Neural cell (in vitro differentiated cells): Measurements from ENCODE around the gene CPNE4. TPM values are rescaled to one million over a fixed set of nuclear protein-coding genes. Genes with fewer than 3 reads are reported as not detected.

ENCODE experiments used
- H2AFZ ChIP-seq: fragments of 200-600, 300-800 bp; sonication (generic), shearing (Covaris generic); 2 replicates; pipeline ENCODE4 v1.6.0; 2014; ENCODE audit warnings: low read depth, mild to moderate bottlenecking, antibody characterized with exemption, low read length, moderate library complexity
- H3F3A ChIP-seq: fragments of 200-600 bp; shearing (Covaris generic); 2 replicates; pipeline ENCODE4 v1.6.1; 2016; ENCODE audit warnings: mild to moderate bottlenecking, moderate library complexity, mixed read lengths, antibody characterized with exemption, low read length; ENCODE audit not compliant: insufficient read depth, poor library complexity, severe bottlenecking
- H3K27ac ChIP-seq: fragments of 200-600, 300-800 bp; sonication (generic), shearing (Covaris generic); 2 replicates; pipeline ENCODE4 v1.5.1; 2014; ENCODE audit warnings: mild to moderate bottlenecking, low read length, moderate library complexity
- H3K27me3 ChIP-seq: fragments of 300-800, 200-600 bp; sonication (generic), shearing (Covaris generic); 2 replicates; pipeline ENCODE4 v1.6.0; 2014; ENCODE audit warnings: mild to moderate bottlenecking, low read depth, low read length, moderate library complexity; ENCODE audit not compliant: insufficient read depth
- H3K36me3 ChIP-seq: fragments of 300-800, 200-600 bp; sonication (generic), shearing (Covaris generic); 2 replicates; pipeline ENCODE4 v1.5.1; 2014; ENCODE audit warnings: mild to moderate bottlenecking, antibody characterized with exemption, low read length, moderate library complexity; ENCODE audit not compliant: insufficient read depth
- H3K4me2 ChIP-seq: fragments of 300-800, 200-600 bp; sonication (generic), shearing (Covaris generic); 2 replicates; pipeline ENCODE4 v1.6.0; 2014; ENCODE audit warnings: mild to moderate bottlenecking, low read length
- H3K4me3 ChIP-seq: fragments of 300-800, 200-600 bp; sonication (generic), shearing (Covaris generic); 2 replicates; pipeline ENCODE4 v1.5.1; 2014; ENCODE audit warnings: mild to moderate bottlenecking, low read length, moderate library complexity
- H3K79me2 ChIP-seq: fragments of 200-600 bp; shearing (Covaris generic); replicated peaks from 2 replicates; pipeline ENCODE4 v1.6.0; 2014; ENCODE audit warnings: mild to moderate bottlenecking, low read length, moderate library complexity; ENCODE audit not compliant: insufficient read depth
- H3K9ac ChIP-seq: fragments of 300-800, 200-600 bp; sonication (generic), shearing (Covaris generic); 2 replicates; pipeline ENCODE4 v1.6.1; 2016; ENCODE audit warnings: mild to moderate bottlenecking, low read length, mixed read lengths
- H3K9me2 ChIP-seq: fragments of 200-600 bp; shearing (Covaris generic); 2 replicates; pipeline ENCODE4 v1.6.1; 2016; ENCODE audit warnings: mild to moderate bottlenecking, low read length, mixed read lengths; ENCODE audit not compliant: insufficient read depth
- H3K9me3 ChIP-seq: fragments of 200-600, 300-800 bp; sonication (generic), shearing (Covaris generic); 2 replicates; pipeline ENCODE4 v1.6.1; 2016; ENCODE audit warnings: mild to moderate bottlenecking, mixed run types, low read length, moderate library complexity, mixed read lengths
- H4K20me1 ChIP-seq: fragments of 200-600 bp; shearing (Covaris generic); 2 replicates; pipeline ENCODE4 v1.6.1; 2016; ENCODE audit warnings: mild to moderate bottlenecking, mixed run types; ENCODE audit not compliant: insufficient read depth
- EP300 ChIP-seq: fragments of 450-650 bp; conservative IDR thresholded peaks from 2 replicates; pipeline ENCODE4 v1.6.1; 2014; ENCODE audit warnings: antibody characterized with exemption, mild to moderate bottlenecking, moderate library complexity; ENCODE audit not compliant: poor library complexity, severe bottlenecking
- EZH2 ChIP-seq: fragments of 200-600, 300-800 bp; shearing (Covaris generic), sonication (generic); IDR thresholded peaks from 2 replicates; pipeline ENCODE4 v1.6.1; 2014; ENCODE audit warnings: antibody characterized with exemption, low read length, borderline replicate concordance, mild to moderate bottlenecking; ENCODE audit not compliant: insufficient read depth, poor library complexity, severe bottlenecking
- MXI1 ChIP-seq: fragments of 450-650 bp; conservative IDR thresholded peaks from 2 replicates; pipeline ENCODE4 v1.6.1; 2014; ENCODE audit warnings: antibody characterized with exemption, mild to moderate bottlenecking; ENCODE audit not compliant: poor library complexity, severe bottlenecking
- POLR2AphosphoS5 ChIP-seq: IDR thresholded peaks from 2 replicates; pipeline ENCODE4 v1.6.1; 2012
- RAD21 ChIP-seq: fragments of 450-650 bp; conservative IDR thresholded peaks from 2 replicates; pipeline ENCODE4 v1.6.1; 2014; ENCODE audit warnings: antibody characterized with exemption, mild to moderate bottlenecking, moderate library complexity
- REST ChIP-seq: IDR thresholded peaks from 2 replicates; pipeline ENCODE4 v1.6.1; 2012; ENCODE audit warnings: borderline replicate concordance
- SMC3 ChIP-seq: fragments of 450-650 bp; conservative IDR thresholded peaks from 2 replicates; pipeline ENCODE4 v1.6.1; 2014; ENCODE audit warnings: antibody characterized with exemption, mild to moderate bottlenecking, moderate library complexity; ENCODE audit not compliant: poor library complexity
- TAF1 ChIP-seq: IDR thresholded peaks from 2 replicates; pipeline ENCODE4 v1.6.1; 2012; ENCODE audit warnings: low read depth
- polyA plus RNA-seq: library from polyadenylated mRNA; depleted of rRNA; stranded (reverse); fragments of >200 nt; gene quantifications from 2 replicates; pipeline ENCODE4 v1.2.3, GENCODE V29; 2014
- TF ChIP-seq, protein P1 (sequence below): fragments of 450-650 bp; IDR thresholded peaks from 2 replicates; pipeline ENCODE4 v1.5.1; 2014; ENCODE audit warnings: antibody characterized with exemption, mild to moderate bottlenecking, moderate library complexity; ENCODE audit not compliant: poor library complexity, severe bottlenecking

Gene CPNE4
- polyA plus RNA-seq, 1 donor from 2014 or later: 0.59 TPM

DNA sequence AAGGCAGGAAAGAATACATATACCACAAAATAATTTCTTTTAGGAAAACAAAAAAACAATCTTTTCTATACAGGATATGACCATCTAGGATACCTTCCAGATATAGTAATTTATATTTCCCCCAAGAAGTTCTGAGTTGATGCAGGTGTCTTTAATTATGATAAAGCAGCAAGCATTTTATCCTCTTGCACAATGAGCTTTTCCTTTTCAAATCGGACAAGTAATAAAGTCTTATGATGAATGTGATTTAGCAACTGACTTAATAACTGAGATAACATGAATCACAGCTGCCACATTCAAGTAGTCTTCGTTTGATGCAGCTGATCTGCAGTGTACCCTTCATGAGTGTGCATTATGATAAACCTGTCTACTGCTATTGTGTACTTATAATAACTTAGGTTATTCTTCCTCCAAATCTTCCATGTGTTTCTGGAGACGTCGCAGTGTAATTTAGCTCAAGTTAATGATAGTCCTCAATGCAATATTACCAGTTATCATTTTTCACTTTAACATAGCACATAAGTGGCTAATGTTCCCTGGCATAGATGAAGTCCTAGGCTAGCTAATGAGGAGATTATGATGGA, 271.7 kb downstream of the CPNE4 start:
- Histone ChIP-seq H2AFZ (no peak overlapping the region), H4K20me1 (no peaks in the 10 kb centered on the region), H3K4me2 (no peak overlapping the region), H3K36me3 (no peaks in the 10 kb centered on the region), H3K4me3 (no peak overlapping the region), H3K27ac (no peak overlapping the region), H3K9ac (no peak overlapping the region), H3F3A (no peaks in the 10 kb centered on the region), H3K9me3 (no peaks in the 10 kb centered on the region), H3K79me2 (no peaks in the 10 kb centered on the region), H3K27me3 (no peaks in the 10 kb centered on the region), H3K9me2 (no peaks in the 10 kb centered on the region)
- TF ChIP-seq POLR2AphosphoS5 (no peak), EP300 (no peak), RAD21 (no peak), REST (no peak), SMC3 (no peak), MXI1 (no peak)
- TF ChIP-seq, protein P1, sequence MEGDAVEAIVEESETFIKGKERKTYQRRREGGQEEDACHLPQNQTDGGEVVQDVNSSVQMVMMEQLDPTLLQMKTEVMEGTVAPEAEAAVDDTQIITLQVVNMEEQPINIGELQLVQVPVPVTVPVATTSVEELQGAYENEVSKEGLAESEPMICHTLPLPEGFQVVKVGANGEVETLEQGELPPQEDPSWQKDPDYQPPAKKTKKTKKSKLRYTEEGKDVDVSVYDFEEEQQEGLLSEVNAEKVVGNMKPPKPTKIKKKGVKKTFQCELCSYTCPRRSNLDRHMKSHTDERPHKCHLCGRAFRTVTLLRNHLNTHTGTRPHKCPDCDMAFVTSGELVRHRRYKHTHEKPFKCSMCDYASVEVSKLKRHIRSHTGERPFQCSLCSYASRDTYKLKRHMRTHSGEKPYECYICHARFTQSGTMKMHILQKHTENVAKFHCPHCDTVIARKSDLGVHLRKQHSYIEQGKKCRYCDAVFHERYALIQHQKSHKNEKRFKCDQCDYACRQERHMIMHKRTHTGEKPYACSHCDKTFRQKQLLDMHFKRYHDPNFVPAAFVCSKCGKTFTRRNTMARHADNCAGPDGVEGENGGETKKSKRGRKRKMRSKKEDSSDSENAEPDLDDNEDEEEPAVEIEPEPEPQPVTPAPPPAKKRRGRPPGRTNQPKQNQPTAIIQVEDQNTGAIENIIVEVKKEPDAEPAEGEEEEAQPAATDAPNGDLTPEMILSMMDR: no peak

GRCh38 chr3:131756405-131756804, 278.4 kb downstream of the CPNE4 start:
- Histone ChIP-seq H3K27ac (no peak overlapping the region), H3K9ac (no peak overlapping the region), H3F3A (no peaks in the 10 kb centered on the region), H3K9me2 (no peaks in the 10 kb centered on the region), H2AFZ (no peak overlapping the region), H3K4me3 (no peak overlapping the region), H3K4me2 (no peak overlapping the region), H4K20me1 (no peaks in the 10 kb centered on the region), H3K36me3 (no peaks in the 10 kb centered on the region), H3K79me2 (no peaks in the 10 kb centered on the region), H3K9me3 (no peaks in the 10 kb centered on the region), H3K27me3 (no peaks in the 10 kb centered on the region)
- TF ChIP-seq EP300 (no peak), REST (no peak), POLR2AphosphoS5 (no peak), EZH2 (no peak), TAF1 (no peak), MXI1 (no peak)
- TF ChIP-seq, protein P1: no peak
